Hepatocyte (in vitro differentiated cells): Measurements from ENCODE around the gene KLC1. TPM values are rescaled to one million over a fixed set of nuclear protein-coding genes. Genes with fewer than 3 reads are reported as not detected.

Experiments used
- DNase-seq: peaks from one replicate; pipeline ENCODE4 v3.0.0-alpha.2; 2016; ENCODE audit warnings: low spot score
- H2AFZ ChIP-seq: fragments of 200-600 bp; sonication (generic); 2 replicates; pipeline ENCODE4 v1.6.0; 2016; ENCODE audit warnings: antibody characterized with exemption, mild to moderate bottlenecking
- H3K27ac ChIP-seq: fragments of 200-600 bp; sonication (generic); 2 replicates; pipeline ENCODE4 v1.5.1; 2016; ENCODE audit warnings: mild to moderate bottlenecking
- H3K27me3 ChIP-seq: fragments of 200-600 bp; sonication (generic); 2 replicates; pipeline ENCODE4 v1.6.1; 2016
- H3K36me3 ChIP-seq: fragments of 200-600 bp; sonication (generic); replicated peaks from 2 replicates; pipeline ENCODE4 v1.5.1; 2016; ENCODE audit warnings: low read depth; ENCODE audit not compliant: insufficient read depth
- H3K4me1 ChIP-seq: fragments of 200-600 bp; sonication (generic); 2 replicates; pipeline ENCODE4 v1.5.1; 2016; ENCODE audit warnings: mild to moderate bottlenecking, moderate library complexity; ENCODE audit not compliant: insufficient read depth
- H3K4me2 ChIP-seq: fragments of 200-600 bp; sonication (generic); 2 replicates; pipeline ENCODE4 v1.6.0; 2016
- H3K4me3 ChIP-seq: fragments of 200-600 bp; sonication (generic); 2 replicates; pipeline ENCODE4 v1.5.1; 2016; ENCODE audit warnings: mild to moderate bottlenecking
- H3K79me2 ChIP-seq: fragments of 200-600 bp; sonication (generic); 2 replicates; pipeline ENCODE4 v1.6.0; 2017; ENCODE audit warnings: mild to moderate bottlenecking
- H3K9me2 ChIP-seq: fragments of 200-600 bp; sonication (generic); replicated peaks from 2 replicates; pipeline ENCODE4 v1.6.0; 2017; ENCODE audit warnings: mild to moderate bottlenecking; ENCODE audit not compliant: insufficient read depth
- H3K9me3 ChIP-seq: fragments of 200-600 bp; sonication (generic); 2 replicates; pipeline ENCODE4 v1.5.1; 2016; ENCODE audit warnings: low read depth, mild to moderate bottlenecking
- H4K20me1 ChIP-seq: fragments of 200-600 bp; sonication (generic); 2 replicates; pipeline ENCODE4 v1.6.0; 2016; ENCODE audit warnings: mild to moderate bottlenecking; ENCODE audit not compliant: insufficient read depth, poor library complexity, severe bottlenecking
- EZH2 ChIP-seq: fragments of 200-600 bp; sonication (generic); IDR thresholded peaks from 2 replicates; pipeline ENCODE4 v1.6.1; 2016; ENCODE audit warnings: antibody characterized with exemption, mild to moderate bottlenecking, borderline replicate concordance
- EZH2phosphoT487 ChIP-seq: fragments of 200-600 bp; sonication (generic); IDR thresholded peaks from one replicate; pipeline ENCODE4 v1.6.1; 2018; ENCODE audit warnings: antibody characterized with exemption, mild to moderate bottlenecking, low read depth, moderate library complexity; ENCODE audit not compliant: unreplicated experiment, severe bottlenecking
- WGBS: methylation state at CpG from one replicate; pipeline ENCODE4 v1.1.6; 2016; ENCODE audit warnings: low lambda C conversion rate; ENCODE audit errors: missing lambda C conversion rate; 5-methylcytosine and 5-hydroxymethylcytosine counted together
- polyA plus RNA-seq: library from polyadenylated mRNA; unstranded; fragments of >200 nt; fragmentation: Nextera tagmentation; extraction: Ambion mirVana; gene quantifications from 2 replicates; pipeline ENCODE4 v1.2.1, GENCODE V29; 2016
- total RNA-seq: library from RNA; depleted of rRNA; stranded (reverse); fragments of >200 nt; gene quantifications from 2 replicates; pipeline ENCODE4 v1.2.3, GENCODE V29; 2014
- TF ChIP-seq, protein P1 (sequence below): fragments of 200-600 bp; sonication (generic); IDR thresholded peaks from 2 replicates; pipeline ENCODE4 v1.5.1; 2016; ENCODE audit warnings: antibody characterized with exemption, mild to moderate bottlenecking; ENCODE audit not compliant: poor library complexity

The KLC1 gene
- total and polyA plus RNA-seq, 2 experiments from 2014 or later, result 95.4 to 115 TPM

DNA sequence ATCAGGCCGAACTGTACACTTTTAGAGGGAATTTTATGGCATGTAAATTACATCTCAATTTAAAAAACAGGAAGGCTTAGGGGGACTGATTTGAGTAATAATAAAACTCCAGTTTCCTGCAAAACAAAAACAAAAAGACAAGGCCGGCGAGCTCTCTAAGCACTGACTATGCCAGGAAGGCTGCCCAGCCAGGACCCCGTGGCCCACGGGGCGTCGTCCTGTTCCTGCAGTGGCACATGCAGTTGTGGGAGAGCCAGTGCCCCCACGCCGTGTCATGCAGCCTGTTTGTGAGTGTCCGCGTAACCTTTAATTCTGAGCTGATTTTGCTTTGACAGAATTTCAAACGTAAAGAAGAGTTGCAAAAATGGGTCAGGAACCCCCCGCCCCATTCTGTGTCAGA lies 75.7 kb downstream of the KLC1 start:
- Histone ChIP-seq H3K9me3 (no peaks in the 10 kb centered on the region), H3K9me2 (no peaks in the 10 kb centered on the region), H3K79me2 (no peaks in the 10 kb centered on the region), H2AFZ (no peak overlapping the region), H3K36me3 (no peaks in the 10 kb centered on the region), H4K20me1 (no peaks in the 10 kb centered on the region), H3K4me2 (no peak overlapping the region), H3K4me3 (no peak overlapping the region), H3K27ac (no peak overlapping the region), H3K27me3 (no peaks in the 10 kb centered on the region), H3K4me1 (no peaks in the 10 kb centered on the region)
- TF ChIP-seq EZH2 (no peak), EZH2phosphoT487 (no peak)
- TF ChIP-seq, protein P1, sequence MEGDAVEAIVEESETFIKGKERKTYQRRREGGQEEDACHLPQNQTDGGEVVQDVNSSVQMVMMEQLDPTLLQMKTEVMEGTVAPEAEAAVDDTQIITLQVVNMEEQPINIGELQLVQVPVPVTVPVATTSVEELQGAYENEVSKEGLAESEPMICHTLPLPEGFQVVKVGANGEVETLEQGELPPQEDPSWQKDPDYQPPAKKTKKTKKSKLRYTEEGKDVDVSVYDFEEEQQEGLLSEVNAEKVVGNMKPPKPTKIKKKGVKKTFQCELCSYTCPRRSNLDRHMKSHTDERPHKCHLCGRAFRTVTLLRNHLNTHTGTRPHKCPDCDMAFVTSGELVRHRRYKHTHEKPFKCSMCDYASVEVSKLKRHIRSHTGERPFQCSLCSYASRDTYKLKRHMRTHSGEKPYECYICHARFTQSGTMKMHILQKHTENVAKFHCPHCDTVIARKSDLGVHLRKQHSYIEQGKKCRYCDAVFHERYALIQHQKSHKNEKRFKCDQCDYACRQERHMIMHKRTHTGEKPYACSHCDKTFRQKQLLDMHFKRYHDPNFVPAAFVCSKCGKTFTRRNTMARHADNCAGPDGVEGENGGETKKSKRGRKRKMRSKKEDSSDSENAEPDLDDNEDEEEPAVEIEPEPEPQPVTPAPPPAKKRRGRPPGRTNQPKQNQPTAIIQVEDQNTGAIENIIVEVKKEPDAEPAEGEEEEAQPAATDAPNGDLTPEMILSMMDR, result no peak
- no peak for DNase-seq
- WGBS, result 91% methylated on average over 13 of the region's 13 CpGs

DNA sequence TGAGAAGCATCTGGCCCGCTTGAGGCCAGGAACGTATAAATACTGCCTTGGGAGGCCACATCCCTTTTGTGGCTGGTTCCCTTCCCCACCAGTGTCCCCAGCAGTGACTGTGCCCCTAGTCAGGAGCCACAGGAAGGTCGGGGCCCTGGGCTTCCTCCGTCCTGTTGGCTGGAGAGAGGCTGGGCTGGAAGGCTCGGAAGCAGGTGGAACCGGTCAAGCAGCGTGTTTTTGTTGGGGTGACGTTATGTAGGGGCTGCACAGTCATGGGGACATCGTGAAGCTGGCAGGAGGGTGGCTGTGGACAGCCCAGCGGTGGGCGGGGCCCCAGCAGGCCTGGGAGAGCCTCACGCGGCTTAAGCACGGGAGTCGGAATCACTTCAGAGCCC lies 76.1 kb downstream of the KLC1 start:
- no peak overlapping the region for H2AFZ ChIP-seq
- H3K4me3 ChIP-seq, result no peak overlapping the region
- no peak overlapping the region for H3K4me2 ChIP-seq
- H3K4me1 ChIP-seq, result no peaks in the 10 kb centered on the region
- H4K20me1 ChIP-seq, result no peaks in the 10 kb centered on the region
- H3K9me2 ChIP-seq, result no peaks in the 10 kb centered on the region
- H3K79me2 ChIP-seq, result no peaks in the 10 kb centered on the region
- H3K27ac ChIP-seq, result no peak overlapping the region
- H3K36me3 ChIP-seq, result no peaks in the 10 kb centered on the region
- WGBS, result 90% methylated on average over 15 of the region's 15 CpGs
- TF ChIP-seq, protein P1, result no peak
- TF ChIP-seq EZH2, result no peak
- TF ChIP-seq EZH2phosphoT487, result no peak
- no peaks in the 10 kb centered on the region for H3K27me3 ChIP-seq
- no peaks in the 10 kb centered on the region for H3K9me3 ChIP-seq
- no peak for DNase-seq

DNA sequence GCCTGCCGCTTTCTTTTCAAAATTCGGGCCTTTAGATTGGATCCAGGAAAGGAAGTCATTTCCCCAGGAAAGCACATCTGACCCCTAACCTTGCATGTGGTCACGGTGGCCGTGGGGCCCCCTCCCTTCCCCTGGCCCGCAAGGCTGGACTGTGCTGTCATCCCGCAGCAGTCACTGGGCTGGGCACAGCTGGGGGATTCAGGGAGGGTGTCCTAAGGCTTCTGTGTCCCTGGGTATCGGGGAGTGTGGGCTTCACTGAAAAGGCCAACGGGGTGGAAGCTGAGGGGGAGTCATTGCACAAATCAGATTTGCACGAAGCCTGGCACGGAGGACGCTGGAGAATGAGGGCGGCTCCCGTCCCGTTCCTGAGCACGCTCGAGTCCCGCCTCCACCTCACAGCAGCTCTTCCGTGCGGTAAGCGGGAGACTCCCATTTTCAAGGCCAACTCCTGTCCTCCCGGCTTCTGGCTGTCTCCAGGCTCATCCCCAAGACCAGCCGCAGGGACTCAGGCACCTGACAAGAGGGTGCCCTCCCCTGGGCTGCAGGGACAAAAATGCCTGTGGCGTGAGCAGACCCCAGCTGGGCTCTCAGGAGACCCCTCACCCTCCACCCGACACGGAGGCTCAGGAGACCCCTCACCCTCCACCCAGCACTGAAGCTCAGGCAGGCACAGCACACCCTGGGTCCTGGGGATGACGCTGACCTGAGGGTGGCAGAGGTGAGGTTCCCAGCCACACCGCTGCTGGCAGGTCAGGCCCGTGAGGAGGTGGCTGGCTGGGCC lies 76.7 kb downstream of the KLC1 start:
- H3K9me2 ChIP-seq, result no peaks in the 10 kb centered on the region
- H3K36me3 ChIP-seq, result no peaks in the 10 kb centered on the region
- H2AFZ ChIP-seq, result no peak overlapping the region
- no peak overlapping the region for H3K4me2 ChIP-seq
- no peaks in the 10 kb centered on the region for H3K79me2 ChIP-seq
- no peaks in the 10 kb centered on the region for H3K4me1 ChIP-seq
- no peak for DNase-seq
- no peaks in the 10 kb centered on the region for H3K27me3 ChIP-seq
- TF ChIP-seq EZH2phosphoT487, result no peak
- no peak for TF ChIP-seq EZH2
- TF ChIP-seq, protein P1, result no peak
- 89% methylated on average over 28 of the region's 28 CpGs for WGBS
- H3K27ac ChIP-seq, result no peak overlapping the region
- no peaks in the 10 kb centered on the region for H3K9me3 ChIP-seq
- no peaks in the 10 kb centered on the region for H4K20me1 ChIP-seq
- H3K4me3 ChIP-seq, result no peak overlapping the region
